Activated naive CD4-positive, alpha-beta T cell treated with anti-CD3 and anti-CD28 coated beads for 36 hours (primary cell): ENCODE measurements around the gene NRXN3. TPM values are rescaled to one million over a fixed set of nuclear protein-coding genes. Genes with fewer than 3 reads are reported as not detected.

Experiments
- CTCF ChIA-PET: fragments of 350-600 bp; sonication (Branson Sonifier 250); formaldehyde crosslinking; loops from one replicate; lab custom pipeline; 2021; ENCODE audit warnings: antibody characterized with exemption; lab: Charles Lee
- DNase-seq: peaks from one replicate; pipeline ENCODE4 v3.0.0-alpha.2; 2020
- H3K27ac Mint-ChIP-seq: one replicate; pipeline ENCODE4 v1.8.0; 2021; ENCODE audit warnings: mild to moderate bottlenecking, mixed read lengths
- H3K27me3 Mint-ChIP-seq: one replicate; pipeline ENCODE4 v1.8.0; 2021; ENCODE audit warnings: low read depth, mixed read lengths
- H3K36me3 Mint-ChIP-seq: one replicate; pipeline ENCODE4 v1.8.0; 2021; ENCODE audit warnings: low read depth, mixed read lengths
- H3K4me1 Mint-ChIP-seq: one replicate; pipeline ENCODE4 v1.8.0; 2021; ENCODE audit warnings: low read depth, mixed read lengths
- H3K4me3 Mint-ChIP-seq: one replicate; pipeline ENCODE4 v1.8.0; 2021; ENCODE audit warnings: mild to moderate bottlenecking, moderate library complexity, mixed read lengths
- H3K9me3 Mint-ChIP-seq: one replicate; pipeline ENCODE4 v1.8.0; 2021; ENCODE audit warnings: mixed read lengths
- intact Hi-C: fragments of 100-400 bp; cut with micrococcal nuclease; formaldehyde crosslinking; loops from one replicate; pipeline ENCODE4 v1.15.1; 2023
- total RNA-seq, 2 experiments: library from RNA; stranded (reverse); gene quantifications; one replicate each; pipeline ENCODE4 v1.2.3, GENCODE V29; 2021

Gene NRXN3
- total RNA-seq, 2 experiments from 2014 or later = not detected

GRCh38 chr14:78152201-78153063, 17.7 kb upstream of the NRXN3 start:
- CTCF ChIA-PET = no interaction called here

GRCh38 chr14:78153064-78153341, 17.2 kb upstream of the NRXN3 start:
- CTCF ChIA-PET = no interaction called here
- no peaks in the 10 kb centered on the region for H3K9me3 Mint-ChIP-seq

More at GRCh38 chr14:78152201-78153063, 17.7 kb upstream of the NRXN3 start:
- H3K9me3 Mint-ChIP-seq = no peaks in the 10 kb centered on the region
- no peaks in the 10 kb centered on the region for H3K36me3 Mint-ChIP-seq
- H3K27me3 Mint-ChIP-seq = peaks cover 14% of the 10 kb centered on the region
- no peak for DNase-seq
- H3K27ac Mint-ChIP-seq = no peak overlapping the region
- intact Hi-C loops = no loop called here
- no peaks in the 10 kb centered on the region for H3K4me1 Mint-ChIP-seq
- H3K4me3 Mint-ChIP-seq = no peak overlapping the region

GRCh38 chr14:78154827-78155226, 15.3 kb upstream of the NRXN3 start:
- H3K9me3 Mint-ChIP-seq = no peaks in the 10 kb centered on the region
- CTCF ChIA-PET = no interaction called here
- H3K4me1 Mint-ChIP-seq = no peaks in the 10 kb centered on the region
- H3K27ac Mint-ChIP-seq = no peak overlapping the region
- H3K4me3 Mint-ChIP-seq = no peak overlapping the region
- intact Hi-C loops = no loop called here
- H3K36me3 Mint-ChIP-seq = no peaks in the 10 kb centered on the region
- H3K27me3 Mint-ChIP-seq = peaks cover 20% of the 10 kb centered on the region
- DNase-seq = no peak

More at GRCh38 chr14:78153064-78153341, 17.2 kb upstream of the NRXN3 start:
- no peak overlapping the region for H3K4me3 Mint-ChIP-seq
- H3K27me3 Mint-ChIP-seq = peaks cover 15% of the 10 kb centered on the region
- DNase-seq = no peak
- intact Hi-C loops = no loop called here
- no peaks in the 10 kb centered on the region for H3K36me3 Mint-ChIP-seq
- no peak overlapping the region for H3K27ac Mint-ChIP-seq
- no peaks in the 10 kb centered on the region for H3K4me1 Mint-ChIP-seq

- Mint-ChIP-seq H3K36me3 (no peaks in the 10 kb centered on the region), H3K4me3 (no peak overlapping the region)
Measured at GRCh38 chr14:78156196-78156595, 14.0 kb upstream of the NRXN3 start.

GRCh38 chr14:78157494-78158437, 12.4 kb upstream of the NRXN3 start:
- Mint-ChIP-seq H3K9me3 (no peaks in the 10 kb centered on the region), H3K36me3 (no peaks in the 10 kb centered on the region), H3K27ac (no peak overlapping the region), H3K4me1 (no peaks in the 10 kb centered on the region), H3K27me3 (peaks cover 22% of the 10 kb centered on the region), H3K4me3 (no peak overlapping the region)
- intact Hi-C loops = no loop called here
- peak; percentile 22 for DNase-seq
- CTCF ChIA-PET = no interaction called here

More at GRCh38 chr14:78156196-78156595, 14.0 kb upstream of the NRXN3 start:
- no peak for DNase-seq
- Mint-ChIP-seq H3K27me3 (peaks cover 19% of the 10 kb centered on the region), H3K4me1 (no peaks in the 10 kb centered on the region), H3K27ac (no peak overlapping the region), H3K9me3 (no peaks in the 10 kb centered on the region)
- CTCF ChIA-PET = no interaction called here
- intact Hi-C loops = no loop called here

- CTCF ChIA-PET = no interaction called here
- no peak for DNase-seq
- Mint-ChIP-seq H3K36me3 (no peaks in the 10 kb centered on the region), H3K4me1 (no peaks in the 10 kb centered on the region), H3K9me3 (no peaks in the 10 kb centered on the region), H3K27ac (no peak overlapping the region), H3K27me3 (peaks cover 27% of the 10 kb centered on the region), H3K4me3 (no peak overlapping the region)
- intact Hi-C loops = loop anchor here (10.0 kb wide), 1 partner anchor 1213 kb away; no protein-coding TSS in a partner anchor
Measured at GRCh38 chr14:78162202-78162601, 8.0 kb upstream of the NRXN3 start.

GRCh38 chr14:78164226-78164853, 5.8 kb upstream of the NRXN3 start:
- H3K9me3 Mint-ChIP-seq = no peaks in the 10 kb centered on the region
- DNase-seq = peak; percentile 21
- H3K4me1 Mint-ChIP-seq = no peaks in the 10 kb centered on the region
- H3K27ac Mint-ChIP-seq = no peak overlapping the region
- intact Hi-C loops = loop anchor here (10.0 kb wide), 1 partner anchor 1210 kb away; no protein-coding TSS in a partner anchor
- H3K36me3 Mint-ChIP-seq = no peaks in the 10 kb centered on the region
- H3K4me3 Mint-ChIP-seq = no peak overlapping the region
- peaks cover 18% of the 10 kb centered on the region for H3K27me3 Mint-ChIP-seq
- CTCF ChIA-PET = no interaction called here

GRCh38 chr14:78172428-78172827, 2.3 kb downstream of the NRXN3 start:
- Mint-ChIP-seq H3K36me3 (no peaks in the 10 kb centered on the region), H3K27me3 (peaks cover 13% of the 10 kb centered on the region), H3K4me1 (no peaks in the 10 kb centered on the region), H3K4me3 (no peak overlapping the region), H3K9me3 (no peaks in the 10 kb centered on the region), H3K27ac (no peak overlapping the region)
- no peak for DNase-seq
- CTCF ChIA-PET = no interaction called here
- intact Hi-C loops = no loop called here

GRCh38 chr14:78173346-78174035, 3.3 kb downstream of the NRXN3 start:
- Mint-ChIP-seq H3K4me3 (no peak overlapping the region), H3K27me3 (peaks cover 13% of the 10 kb centered on the region), H3K27ac (no peak overlapping the region), H3K4me1 (no peaks in the 10 kb centered on the region), H3K36me3 (no peaks in the 10 kb centered on the region), H3K9me3 (no peaks in the 10 kb centered on the region)
- intact Hi-C loops = no loop called here
- CTCF ChIA-PET = no interaction called here
- no peak for DNase-seq

- H3K27ac Mint-ChIP-seq = no peak overlapping the region
- H3K4me3 Mint-ChIP-seq = no peak overlapping the region
- no peaks in the 10 kb centered on the region for H3K36me3 Mint-ChIP-seq
- CTCF ChIA-PET = no interaction called here
- no peak for DNase-seq
- intact Hi-C loops = no loop called here
- H3K4me1 Mint-ChIP-seq = no peaks in the 10 kb centered on the region
- peaks cover 13% of the 10 kb centered on the region for H3K27me3 Mint-ChIP-seq
- no peaks in the 10 kb centered on the region for H3K9me3 Mint-ChIP-seq
Measured at GRCh38 chr14:78175412-78175811, 5.2 kb downstream of the NRXN3 start.

GRCh38 chr14:78178071-78178470, 7.9 kb downstream of the NRXN3 start:
- Mint-ChIP-seq H3K4me3 (no peak overlapping the region), H3K9me3 (no peaks in the 10 kb centered on the region), H3K27me3 (peaks cover 4% of the 10 kb centered on the region), H3K36me3 (no peaks in the 10 kb centered on the region), H3K27ac (no peak overlapping the region), H3K4me1 (no peaks in the 10 kb centered on the region)
- CTCF ChIA-PET = no interaction called here
- intact Hi-C loops = no loop called here
- no peak for DNase-seq

- H3K27ac Mint-ChIP-seq = no peak overlapping the region
- H3K4me3 Mint-ChIP-seq = no peak overlapping the region
- no peaks in the 10 kb centered on the region for H3K36me3 Mint-ChIP-seq
- CTCF ChIA-PET = no interaction called here
- no peak for DNase-seq
- intact Hi-C loops = no loop called here
- H3K4me1 Mint-ChIP-seq = no peaks in the 10 kb centered on the region
- no peaks in the 10 kb centered on the region for H3K27me3 Mint-ChIP-seq
- no peaks in the 10 kb centered on the region for H3K9me3 Mint-ChIP-seq
Measured at GRCh38 chr14:78178971-78179370, 8.8 kb downstream of the NRXN3 start.
